ENCODE data around the gene AMPD3.

- TF ChIP-seq CTCF (IDR thresholded peaks at IDR 0.05): no peak
- TF ChIP-seq POLR2A (IDR thresholded peaks at IDR 0.05; ENCODE audit: low read depth): no peak
- TF ChIP-seq POLR2AphosphoS5 (IDR thresholded peaks at IDR 0.05): no peak
- TF ChIP-seq EP300 (IDR thresholded peaks at IDR 0.05): no peak
These were observed 34.0 kb downstream of the AMPD3 start for GRCh38 chr11:10488934-10489691.
